ENCODE data around the gene TPO.
"Not testable (repeated sequence)": the region's sequence is repeated elsewhere in the genome, so short reads cannot be mapped to it uniquely, and the experiment has no call there.

The TPO gene

GRCh38 chr2:1509271-1510065 is 96.2 kb downstream of the TPO start:
- no peak for DNase-seq

GRCh38 chr2:1510176-1510575 is 96.9 kb downstream of the TPO start:
- DNase-seq = no peak

GRCh38 chr2:1511455-1511854 is 98.2 kb downstream of the TPO start:
- no peak for DNase-seq

GRCh38 chr2:1512321-1513289 is 99.3 kb downstream of the TPO start:
- no peak for DNase-seq

- DNase-seq = no peak
These were observed 101.3 kb downstream of the TPO start for GRCh38 chr2:1514391-1515072.

- no peak for DNase-seq
These were observed 101.8 kb downstream of the TPO start for GRCh38 chr2:1515073-1515430.

GRCh38 chr2:1515986-1516797 is 102.9 kb downstream of the TPO start:
- no peak for DNase-seq

GRCh38 chr2:1516798-1517060 is 103.5 kb downstream of the TPO start:
- DNase-seq = no peak

- DNase-seq = not testable (repeated sequence)
These were observed 104.0 kb downstream of the TPO start for GRCh38 chr2:1517291-1517690.

- no peak for DNase-seq
These were observed 104.5 kb downstream of the TPO start for GRCh38 chr2:1517786-1518185.

- DNase-seq = no peak
These were observed 105.1 kb downstream of the TPO start for GRCh38 chr2:1518331-1518803.

GRCh38 chr2:1518867-1519530 is 105.7 kb downstream of the TPO start:
- no peak for DNase-seq

- no peak for DNase-seq
These were observed 108.1 kb downstream of the TPO start for GRCh38 chr2:1521191-1521877.

- DNase-seq = no peak
These were observed 108.9 kb downstream of the TPO start for GRCh38 chr2:1521878-1522830.

- DNase-seq = no peak
These were observed 114.1 kb downstream of the TPO start for GRCh38 chr2:1527153-1527992.

- no peak for DNase-seq
These were observed 115.2 kb downstream of the TPO start for GRCh38 chr2:1528273-1529064.

- no peak for DNase-seq
These were observed 125.4 kb downstream of the TPO start for GRCh38 chr2:1538663-1539062.

GRCh38 chr2:1539441-1539840 is 126.2 kb downstream of the TPO start:
- no peak for DNase-seq
